Measurements from ENCODE around the gene MAGEB3. TPM values are rescaled to one million over a fixed set of nuclear protein-coding genes. Genes with fewer than 3 reads are reported as not detected.

MAGEB3 gene
- total RNA-seq, 3 donors from 2014 or later (not counting 1 experiment from before 2014, with no cell fraction given), result not detected

DNA sequence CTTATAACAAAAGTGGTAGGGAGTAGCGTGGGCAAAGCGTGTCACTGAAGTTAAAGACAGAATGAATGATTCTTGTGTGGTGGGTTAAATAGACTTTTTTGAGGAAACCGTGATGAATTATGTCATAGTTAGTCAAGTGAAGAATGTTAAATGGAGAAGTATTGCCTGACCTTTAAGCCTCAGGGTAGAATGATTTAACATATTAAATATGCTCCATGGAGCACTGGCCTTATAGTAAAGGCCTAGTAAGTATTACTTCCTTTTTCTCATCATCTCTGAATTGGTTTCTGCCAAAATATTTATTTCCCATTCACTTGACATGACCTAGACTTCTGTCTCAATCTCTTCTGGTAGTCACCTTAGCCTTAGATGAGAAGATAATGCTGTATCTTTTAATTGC, 40.2 kb downstream of the MAGEB3 start:
- Mint-ChIP-seq H3K27ac (no peak overlapping the region), H3K27me3 (ENCODE audit: low read depth in 2 of 2) (no peaks in the 10 kb centered on the region), H3K9me3 (peaks cover 5 to 6% of the 10 kb centered on the region in 2 donors), H3K36me3 (no peaks in the 10 kb centered on the region), H3K4me3 (no peak overlapping the region), H3K4me1 (no peaks in the 10 kb centered on the region)
- Histone ChIP-seq H3K36me3 (ENCODE audit: control insufficient read depth, insufficient read depth, low read length) (no peaks in the 10 kb centered on the region), H3K27ac (ENCODE audit: low read length) (no peak overlapping the region), H3K27me3 (ENCODE audit: control insufficient read depth, insufficient read depth, low read length) (no peaks in the 10 kb centered on the region), H3K9me3 (ENCODE audit: control insufficient read depth, insufficient read depth, low read length) (no peaks in the 10 kb centered on the region), H3K4me1 (ENCODE audit: control insufficient read depth, insufficient read depth, low read length) (no peaks in the 10 kb centered on the region), H3K4me3 (ENCODE audit: low read length) (no peak overlapping the region)
- DNase-seq (no peak), ATAC-seq (no peak)
- TF ChIP-seq, protein P1, sequence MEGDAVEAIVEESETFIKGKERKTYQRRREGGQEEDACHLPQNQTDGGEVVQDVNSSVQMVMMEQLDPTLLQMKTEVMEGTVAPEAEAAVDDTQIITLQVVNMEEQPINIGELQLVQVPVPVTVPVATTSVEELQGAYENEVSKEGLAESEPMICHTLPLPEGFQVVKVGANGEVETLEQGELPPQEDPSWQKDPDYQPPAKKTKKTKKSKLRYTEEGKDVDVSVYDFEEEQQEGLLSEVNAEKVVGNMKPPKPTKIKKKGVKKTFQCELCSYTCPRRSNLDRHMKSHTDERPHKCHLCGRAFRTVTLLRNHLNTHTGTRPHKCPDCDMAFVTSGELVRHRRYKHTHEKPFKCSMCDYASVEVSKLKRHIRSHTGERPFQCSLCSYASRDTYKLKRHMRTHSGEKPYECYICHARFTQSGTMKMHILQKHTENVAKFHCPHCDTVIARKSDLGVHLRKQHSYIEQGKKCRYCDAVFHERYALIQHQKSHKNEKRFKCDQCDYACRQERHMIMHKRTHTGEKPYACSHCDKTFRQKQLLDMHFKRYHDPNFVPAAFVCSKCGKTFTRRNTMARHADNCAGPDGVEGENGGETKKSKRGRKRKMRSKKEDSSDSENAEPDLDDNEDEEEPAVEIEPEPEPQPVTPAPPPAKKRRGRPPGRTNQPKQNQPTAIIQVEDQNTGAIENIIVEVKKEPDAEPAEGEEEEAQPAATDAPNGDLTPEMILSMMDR (IDR thresholded peaks at IDR 0.05), result no peak
- intact Hi-C loops (cut with micrococcal nuclease), result no loop called here
- 76% methylated on average over 3 of the region's 3 CpGs for WGBS (ENCODE audit: insufficient coverage)

DNA sequence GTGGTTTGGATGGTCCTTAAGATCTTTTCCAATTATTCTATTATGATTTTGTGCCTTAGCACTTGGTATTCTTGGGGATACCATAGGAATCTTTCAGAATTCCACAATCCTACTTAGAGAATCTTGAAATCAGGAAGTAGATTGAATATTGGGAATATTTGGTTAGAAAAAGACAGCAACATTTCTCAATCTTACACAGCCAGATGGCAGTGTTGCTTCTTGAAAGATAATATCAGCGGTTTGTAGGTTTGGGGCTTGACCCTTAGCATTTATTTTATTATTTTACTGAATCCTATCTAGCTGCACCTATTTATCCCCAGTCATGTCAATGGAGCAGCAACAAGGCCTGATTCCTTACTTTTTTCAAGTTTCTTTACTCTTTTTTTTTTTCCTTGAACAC, 45.0 kb downstream of the MAGEB3 start:
- DNase-seq (no peak), ATAC-seq (no peak)
- no peak overlapping the region for H3K27ac ChIP-seq (ENCODE audit: low read length)
- Mint-ChIP-seq H3K9me3 (peaks cover 3 to 4% of the 10 kb centered on the region in 2 donors), H3K4me3 (no peak overlapping the region), H3K4me1 (no peaks in the 10 kb centered on the region), H3K27me3 (ENCODE audit: low read depth in 2 of 2) (peaks cover 0 to 9% of the 10 kb centered on the region in 2 donors), H3K27ac (no peak overlapping the region), H3K36me3 (no peaks in the 10 kb centered on the region)
- H3K9me3 ChIP-seq (ENCODE audit: control insufficient read depth, insufficient read depth, low read length), result no peaks in the 10 kb centered on the region
- intact Hi-C loops (cut with micrococcal nuclease), result no loop called here
- no peaks in the 10 kb centered on the region for H3K27me3 ChIP-seq (ENCODE audit: control insufficient read depth, insufficient read depth, low read length)
- no CpG with 5 or more reads among the region's 1 CpG for WGBS (ENCODE audit: insufficient coverage)
- H3K4me1 ChIP-seq (ENCODE audit: control insufficient read depth, insufficient read depth, low read length), result no peaks in the 10 kb centered on the region
- no peak overlapping the region for H3K4me3 ChIP-seq (ENCODE audit: low read length)
- TF ChIP-seq, protein P1 (IDR thresholded peaks at IDR 0.05), result no peak
- no peaks in the 10 kb centered on the region for H3K36me3 ChIP-seq (ENCODE audit: control insufficient read depth, insufficient read depth, low read length)

DNA sequence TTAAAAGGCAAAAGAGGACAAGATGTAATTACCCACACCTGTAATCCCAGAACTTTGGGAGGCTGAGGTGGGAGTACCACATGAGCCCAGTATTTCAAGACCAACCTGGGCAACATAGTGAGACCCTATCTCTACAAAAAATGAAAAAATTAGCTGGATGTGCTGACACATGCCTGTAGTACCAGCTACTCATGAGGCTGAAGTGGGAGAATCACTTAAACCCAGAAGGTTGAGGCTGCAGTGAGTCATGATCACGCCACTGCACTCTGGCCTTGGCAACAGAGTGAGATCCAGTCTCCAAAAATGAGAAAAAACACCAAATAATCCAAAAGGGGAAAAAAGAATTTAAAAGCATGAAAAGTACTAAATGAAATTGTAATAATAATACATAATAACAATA, 47.9 kb downstream of the MAGEB3 start:
- H3K36me3 Mint-ChIP-seq, result no peaks in the 10 kb centered on the region
- no peak overlapping the region for H3K27ac Mint-ChIP-seq
- intact Hi-C loops (cut with micrococcal nuclease), result no loop called here
- H3K27me3 Mint-ChIP-seq (ENCODE audit: low read depth in 2 of 2), result peaks cover 0 to 9% of the 10 kb centered on the region in 2 donors
- no peaks in the 10 kb centered on the region for H3K4me1 Mint-ChIP-seq
- no peaks in the 10 kb centered on the region for H3K4me1 ChIP-seq (ENCODE audit: control insufficient read depth, insufficient read depth, low read length)
- H3K36me3 ChIP-seq (ENCODE audit: control insufficient read depth, insufficient read depth, low read length), result no peaks in the 10 kb centered on the region
- H3K9me3 ChIP-seq (ENCODE audit: control insufficient read depth, insufficient read depth, low read length), result no peaks in the 10 kb centered on the region
- ATAC-seq (no peak), DNase-seq (no peak)
- H3K4me3 ChIP-seq (ENCODE audit: low read length), result no peak overlapping the region
- H3K27me3 ChIP-seq (ENCODE audit: control insufficient read depth, insufficient read depth, low read length), result no peaks in the 10 kb centered on the region
- H3K4me3 Mint-ChIP-seq, result no peak overlapping the region
- peaks cover 0 to 3% of the 10 kb centered on the region in 2 donors for H3K9me3 Mint-ChIP-seq
- TF ChIP-seq, protein P1 (IDR thresholded peaks at IDR 0.05), result no peak
- no CpG with 5 or more reads among the region's 1 CpG for WGBS (ENCODE audit: insufficient coverage)
- H3K27ac ChIP-seq (ENCODE audit: low read length), result no peak overlapping the region

DNA sequence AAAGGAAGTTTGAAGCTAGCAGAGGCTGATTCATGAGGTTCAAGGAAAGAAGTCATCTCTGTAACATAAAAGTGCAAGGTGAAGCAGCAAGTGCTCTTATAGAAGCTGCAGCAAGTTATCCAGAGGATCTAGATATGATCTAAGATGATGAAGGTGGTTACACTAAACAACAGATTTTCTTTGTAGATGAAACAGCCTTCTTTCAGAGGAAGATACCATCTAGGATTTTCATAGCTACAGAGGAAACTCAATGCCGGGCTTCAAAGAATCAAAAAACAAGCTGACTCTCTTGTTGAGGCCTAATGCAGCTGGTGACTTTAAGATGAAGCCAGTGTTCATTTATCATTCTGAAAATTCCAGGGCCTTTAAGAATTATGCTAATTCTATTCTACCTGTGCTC, 50.0 kb downstream of the MAGEB3 start:
- intact Hi-C loops (cut with micrococcal nuclease), result no loop called here
- H3K36me3 Mint-ChIP-seq, result no peaks in the 10 kb centered on the region

More for the DNA sequence above, 50.0 kb downstream of the MAGEB3 start:
- DNase-seq (peak in 1 of 2 donors; percentile 13), ATAC-seq (no peak)
- WGBS (ENCODE audit: insufficient coverage), result 64% methylated on average over 1 of the region's 1 CpG
- TF ChIP-seq, protein P1 (IDR thresholded peaks at IDR 0.05), result no peak
- Histone ChIP-seq H3K27ac (ENCODE audit: low read length) (no peak overlapping the region), H3K4me1 (ENCODE audit: control insufficient read depth, insufficient read depth, low read length) (no peaks in the 10 kb centered on the region), H3K9me3 (ENCODE audit: control insufficient read depth, insufficient read depth, low read length) (no peaks in the 10 kb centered on the region), H3K4me3 (ENCODE audit: low read length) (no peak overlapping the region), H3K27me3 (ENCODE audit: control insufficient read depth, insufficient read depth, low read length) (no peaks in the 10 kb centered on the region), H3K36me3 (ENCODE audit: control insufficient read depth, insufficient read depth, low read length) (no peaks in the 10 kb centered on the region)
- H3K9me3 Mint-ChIP-seq, result peaks cover 0 to 3% of the 10 kb centered on the region in 2 donors
- H3K27ac Mint-ChIP-seq, result no peak overlapping the region
- H3K27me3 Mint-ChIP-seq (ENCODE audit: low read depth in 2 of 2), result peaks cover 0 to 9% of the 10 kb centered on the region in 2 donors
- H3K4me1 Mint-ChIP-seq, result no peaks in the 10 kb centered on the region
- no peak overlapping the region for H3K4me3 Mint-ChIP-seq

Data from natural killer cell (primary cell).